Activated CD8-positive, alpha-beta memory T cell treated with anti-CD3 and anti-CD28 coated beads for 24 hours (primary cell): ENCODE results near the gene KRTAP10-12.

Experiments
- DNase-seq: peaks from one replicate; pipeline ENCODE4 v3.0.0-alpha.2; 2020

Gene KRTAP10-12

GRCh38 chr21:44699502-44700001 lies 2.6 kb downstream of the KRTAP10-12 start:
- DNase-seq = peak; percentile 38

GRCh38 chr21:44700101-44701022 lies 3.4 kb downstream of the KRTAP10-12 start:
- DNase-seq = no peak

- no peak for DNase-seq
These were observed 4.0 kb downstream of the KRTAP10-12 start for GRCh38 chr21:44701023-44701400.

GRCh38 chr21:44701541-44701940 lies 4.6 kb downstream of the KRTAP10-12 start:
- peak; percentile 44 for DNase-seq

- peak; percentile 41 for DNase-seq
These were observed 5.4 kb downstream of the KRTAP10-12 start for GRCh38 chr21:44702111-44702972.

GRCh38 chr21:44702973-44703730 lies 6.2 kb downstream of the KRTAP10-12 start:
- peak; percentile 52 for DNase-seq

GRCh38 chr21:44703731-44704635 lies 7.0 kb downstream of the KRTAP10-12 start:
- peak; percentile 30 for DNase-seq

GRCh38 chr21:44704636-44705001 lies 7.6 kb downstream of the KRTAP10-12 start:
- DNase-seq = peak; percentile 21

- DNase-seq = peak; percentile 28
These were observed 9.2 kb downstream of the KRTAP10-12 start for GRCh38 chr21:44706026-44706705.

- DNase-seq = peak; percentile 55
These were observed 10.0 kb downstream of the KRTAP10-12 start for GRCh38 chr21:44706706-44707581.

- DNase-seq = peak; percentile 56
These were observed 11.4 kb downstream of the KRTAP10-12 start for GRCh38 chr21:44708213-44708865.

- no peak for DNase-seq
These were observed 12.0 kb downstream of the KRTAP10-12 start for GRCh38 chr21:44708866-44709425.

GRCh38 chr21:44709426-44710293 lies 12.7 kb downstream of the KRTAP10-12 start:
- peak; percentile 64 for DNase-seq

- DNase-seq = peak; percentile 56
These were observed 13.3 kb downstream of the KRTAP10-12 start for GRCh38 chr21:44710294-44710665.

GRCh38 chr21:44710756-44711326 lies 13.9 kb downstream of the KRTAP10-12 start:
- peak; percentile 66 for DNase-seq

GRCh38 chr21:44711327-44712202 lies 14.6 kb downstream of the KRTAP10-12 start, which contains the start of gene TSPEAR:
Gene TSPEAR (minus strand): TSS chr21:44711572. CDS start chr21:44711514, 58 bp downstream.
- DNase-seq = peak; percentile 58
